Stimulated activated CD8-positive, alpha-beta memory T cell treated with anti-CD3 and anti-CD28 coated beads, Interleukin-12 subunit alpha, Interleukin-12 subunit beta, amount 100 ng/mL, for 4 hours (primary cell): Measurements from ENCODE around the gene GRK7.
"Not testable (repeated sequence)": the region's sequence is repeated elsewhere in the genome, so short reads cannot be mapped to it uniquely, and the experiment has no call there.

Experiments
- DNase-seq: peaks from one replicate; pipeline ENCODE4 v3.0.0-alpha.2; 2020; ENCODE audit warnings: low read depth

Gene GRK7

DNA sequence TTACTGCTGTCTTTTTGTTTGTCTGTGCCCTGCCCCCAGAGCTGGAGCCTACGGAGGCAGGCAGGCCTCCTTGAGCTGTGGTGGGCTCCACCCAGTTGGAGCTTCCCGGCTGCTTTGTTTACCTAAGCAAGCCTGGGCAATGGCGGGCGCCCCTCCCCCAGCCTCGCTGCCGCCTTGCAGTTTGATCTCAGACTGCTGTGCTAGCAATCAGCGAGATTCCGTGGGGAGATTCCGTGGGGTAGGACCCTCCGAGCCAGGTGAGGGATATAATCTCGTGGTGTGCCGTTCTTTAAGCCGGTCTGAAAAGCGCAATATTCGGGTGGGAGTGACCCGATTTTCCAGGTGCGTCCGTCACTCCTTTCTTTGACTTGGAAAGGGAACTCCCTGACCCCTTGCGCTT lies 656 bp upstream of the GRK7 start:
- DNase-seq = not testable (repeated sequence)

DNA sequence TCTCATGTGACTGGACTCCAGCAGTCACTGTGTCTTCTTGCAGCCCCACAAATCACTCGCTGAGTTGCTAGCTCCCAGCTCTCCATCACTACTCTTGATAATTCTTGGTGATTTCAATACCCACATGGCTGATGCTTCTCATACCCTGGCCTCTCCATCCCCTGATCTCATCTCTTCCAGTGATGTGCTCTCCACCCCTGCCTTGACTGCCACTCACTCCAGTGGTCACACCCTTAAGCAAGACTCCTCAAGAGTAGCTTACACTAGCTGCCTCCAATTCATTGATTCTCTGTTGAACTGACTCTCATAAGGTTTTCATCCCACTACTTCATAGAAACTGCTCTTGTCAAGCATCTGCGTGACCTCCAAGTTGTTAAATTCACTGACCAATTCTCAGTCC lies 837 bp downstream of the GRK7 start:
- no peak for DNase-seq

DNA sequence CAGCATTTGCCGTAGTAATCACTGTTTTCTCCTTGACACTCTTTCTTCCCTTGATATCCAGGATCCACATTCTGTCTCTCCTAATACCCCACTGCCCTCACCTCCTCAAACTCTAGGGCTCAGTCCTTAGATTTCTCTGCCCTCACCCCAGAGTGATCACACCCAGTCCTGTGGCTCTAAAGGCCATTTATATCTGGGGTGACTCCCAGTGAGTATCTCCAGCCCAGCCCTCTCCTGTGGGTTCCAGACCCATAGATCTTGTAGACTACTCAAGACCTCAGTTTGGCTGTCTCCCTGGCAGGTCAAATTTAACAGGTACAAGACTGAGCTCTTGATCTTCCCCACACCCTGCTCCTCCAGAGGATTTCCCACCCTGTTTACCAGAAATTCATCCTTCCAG lies 1.3 kb downstream of the GRK7 start:
- DNase-seq = no peak

- no peak for DNase-seq
Observed at GRCh38 chr3:141764986-141765385, 1.8 kb downstream of the GRK7 start.

GRCh38 chr3:141767066-141767465 lies 3.9 kb downstream of the GRK7 start:
- no peak for DNase-seq

DNA sequence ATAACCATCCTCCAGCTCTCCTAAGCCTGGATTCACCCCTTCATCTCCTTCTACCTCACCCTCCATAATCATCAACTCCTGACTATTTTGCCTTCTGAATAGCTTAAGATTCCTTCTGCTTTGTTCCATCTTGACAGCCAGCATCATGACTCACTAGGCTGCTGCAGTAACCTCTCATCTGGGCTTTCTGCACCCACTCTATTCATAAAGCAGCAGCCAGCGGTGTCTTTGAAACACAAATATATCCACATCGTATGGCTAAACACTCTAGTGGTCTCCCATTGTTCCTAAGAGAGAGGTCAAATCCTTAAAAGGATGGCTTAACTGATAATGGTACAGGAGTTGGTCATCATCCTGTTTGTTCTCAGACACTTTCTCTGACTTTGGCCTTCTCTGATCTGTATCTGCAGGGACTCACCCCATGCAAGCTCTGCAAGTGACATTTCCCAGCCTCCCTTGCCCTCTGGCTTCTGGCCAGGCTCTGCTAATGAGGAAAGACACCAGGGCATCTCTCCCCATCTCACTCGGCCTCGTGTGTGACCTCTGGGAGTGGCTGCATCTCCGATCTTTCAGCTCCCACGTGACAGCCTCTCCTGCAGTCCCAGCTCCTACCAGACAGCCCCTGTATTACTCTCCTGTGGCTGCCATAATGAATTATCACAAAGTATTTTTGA lies 6.2 kb downstream of the GRK7 start:
- DNase-seq = no peak

DNA sequence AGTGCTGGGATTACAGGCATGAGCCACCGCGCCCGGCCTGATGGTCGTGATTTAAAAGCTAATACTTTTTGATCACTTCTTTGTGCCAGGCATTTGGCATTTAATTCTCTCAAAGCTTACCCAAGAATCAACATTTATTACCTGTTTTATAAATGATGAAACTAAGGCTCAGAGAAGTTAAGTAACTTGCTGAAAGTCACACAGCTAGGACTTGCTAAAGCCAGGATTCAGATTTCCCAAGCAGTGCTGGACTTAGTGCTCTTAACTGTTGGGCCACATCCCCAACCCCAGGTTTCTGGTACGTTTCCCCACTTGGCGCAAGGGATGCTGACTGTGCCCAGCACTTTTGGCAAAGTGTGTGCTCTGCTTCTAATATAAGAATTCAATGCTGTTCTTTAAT lies 10.5 kb downstream of the GRK7 start:
- no peak for DNase-seq

DNA sequence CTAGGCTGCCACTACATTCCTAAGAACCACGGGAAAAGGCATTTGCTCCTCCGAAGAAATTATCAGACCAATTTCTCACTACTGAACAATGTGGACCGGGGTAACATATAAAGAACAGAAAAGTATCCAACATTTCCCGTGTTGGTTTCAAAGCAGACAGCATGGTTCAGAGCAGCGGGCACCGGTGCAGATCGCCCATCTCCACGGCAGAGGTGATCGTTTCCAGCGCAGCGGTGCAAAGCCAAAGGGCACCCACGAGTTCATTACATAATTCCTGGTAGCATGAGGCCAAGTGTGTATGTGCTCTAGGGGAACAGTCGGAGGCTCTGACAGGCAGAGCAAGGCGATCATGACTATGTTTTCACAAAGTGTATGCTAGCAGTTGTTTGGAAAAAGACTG lies 13.2 kb downstream of the GRK7 start:
- no peak for DNase-seq

- DNase-seq = no peak
Observed at GRCh38 chr3:141776885-141777284, 13.7 kb downstream of the GRK7 start.

DNA sequence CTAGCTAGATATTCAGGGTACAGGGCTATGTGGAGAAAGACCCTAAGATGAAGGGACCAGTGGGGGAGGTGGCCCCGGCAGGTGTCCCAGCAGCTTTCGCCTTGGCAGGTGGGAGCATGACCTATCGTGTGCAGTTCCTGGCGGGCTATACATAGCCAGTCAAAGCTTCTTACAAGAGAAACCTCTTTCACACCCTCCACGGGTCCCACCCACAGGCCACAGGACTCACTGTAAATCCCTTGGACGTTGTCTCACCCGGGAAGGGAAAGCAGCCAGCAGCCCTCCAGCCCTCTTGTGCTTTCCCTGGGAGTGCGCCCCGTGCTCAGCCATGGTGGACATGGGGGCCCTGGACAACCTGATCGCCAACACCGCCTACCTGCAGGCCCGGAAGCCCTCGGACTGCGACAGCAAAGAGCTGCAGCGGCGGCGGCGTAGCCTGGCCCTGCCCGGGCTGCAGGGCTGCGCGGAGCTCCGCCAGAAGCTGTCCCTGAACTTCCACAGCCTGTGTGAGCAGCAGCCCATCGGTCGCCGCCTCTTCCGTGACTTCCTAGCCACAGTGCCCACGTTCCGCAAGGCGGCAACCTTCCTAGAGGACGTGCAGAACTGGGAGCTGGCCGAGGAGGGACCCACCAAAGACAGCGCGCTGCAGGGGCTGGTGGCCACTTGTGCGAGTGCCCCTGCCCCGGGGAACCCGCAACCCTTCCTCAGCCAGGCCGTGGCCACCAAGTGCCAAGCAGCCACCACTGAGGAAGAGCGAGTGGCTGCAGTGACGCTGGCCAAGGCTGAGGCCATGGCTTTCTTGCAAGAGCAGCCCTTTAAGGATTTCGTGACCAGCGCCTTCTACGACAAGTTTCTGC lies 15.0 kb downstream of the GRK7 start:
- DNase-seq = no peak

DNA sequence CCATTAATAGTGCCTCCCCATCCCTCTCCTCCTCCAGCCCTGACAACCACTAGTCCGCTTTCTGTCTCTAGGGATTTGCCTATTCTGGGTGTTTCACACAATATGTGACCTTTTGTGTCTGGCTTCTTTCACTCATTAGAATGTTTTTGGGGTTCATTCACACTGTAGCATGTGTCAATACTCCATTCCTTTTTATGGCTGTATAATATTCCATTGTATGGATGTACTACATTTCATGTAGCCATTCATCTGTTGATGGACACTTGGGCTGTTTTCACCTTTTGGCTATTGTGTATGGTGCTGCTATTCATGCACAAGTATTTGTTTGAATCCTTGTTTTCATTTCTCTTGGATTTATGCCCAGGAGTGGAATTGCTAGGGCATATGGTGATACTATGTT lies 16.5 kb downstream of the GRK7 start:
- no peak for DNase-seq

GRCh38 chr3:141782386-141782932 lies 19.3 kb downstream of the GRK7 start:
- DNase-seq = no peak

GRCh38 chr3:141783632-141784031 lies 20.4 kb downstream of the GRK7 start:
- no peak for DNase-seq

GRCh38 chr3:141784096-141784495 lies 20.9 kb downstream of the GRK7 start:
- DNase-seq = no peak

DNA sequence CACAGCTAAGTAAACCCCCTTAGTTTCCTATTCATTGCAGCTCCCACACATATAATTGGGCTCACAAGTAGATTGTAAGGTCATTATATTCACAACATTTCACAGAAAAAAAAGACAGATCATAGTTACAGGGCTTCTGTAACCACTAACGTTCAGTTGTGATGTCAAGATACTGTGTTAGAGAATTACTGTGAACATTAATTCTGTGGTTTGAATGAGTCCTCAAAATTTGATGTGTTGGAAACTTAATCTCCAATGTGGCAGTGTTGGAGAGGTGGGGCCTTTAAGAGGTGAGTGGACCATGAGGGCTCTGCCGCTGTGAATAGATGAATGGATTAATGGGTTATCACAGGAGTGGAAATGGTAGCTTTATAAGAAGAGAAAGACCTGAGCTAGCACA lies 21.3 kb downstream of the GRK7 start:
- no peak for DNase-seq

GRCh38 chr3:141788149-141788548 lies 24.9 kb downstream of the GRK7 start:
- no peak for DNase-seq

GRCh38 chr3:141788750-141789149 lies 25.5 kb downstream of the GRK7 start:
- DNase-seq = not testable (repeated sequence)

GRCh38 chr3:141789281-141789680 lies 26.1 kb downstream of the GRK7 start:
- no peak for DNase-seq

DNA sequence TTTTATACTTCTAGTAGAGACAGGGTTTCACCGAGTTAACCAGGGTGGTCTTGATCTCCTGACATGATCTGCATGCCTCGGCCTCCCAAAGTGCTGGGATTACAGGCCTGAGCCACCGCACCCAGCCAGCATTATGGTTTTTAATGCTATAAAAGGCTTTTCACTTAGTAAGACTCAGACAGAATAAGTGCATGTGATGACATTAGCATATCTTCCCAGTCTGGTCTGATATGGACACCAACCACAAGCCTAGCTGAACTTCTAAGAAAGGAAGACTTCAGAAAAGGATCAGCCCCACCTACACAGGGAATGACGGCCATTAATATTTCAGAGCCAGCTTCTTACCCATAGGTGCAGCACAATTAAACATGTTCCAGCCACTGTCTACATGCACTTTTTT lies 27.0 kb downstream of the GRK7 start:
- DNase-seq = no peak

DNA sequence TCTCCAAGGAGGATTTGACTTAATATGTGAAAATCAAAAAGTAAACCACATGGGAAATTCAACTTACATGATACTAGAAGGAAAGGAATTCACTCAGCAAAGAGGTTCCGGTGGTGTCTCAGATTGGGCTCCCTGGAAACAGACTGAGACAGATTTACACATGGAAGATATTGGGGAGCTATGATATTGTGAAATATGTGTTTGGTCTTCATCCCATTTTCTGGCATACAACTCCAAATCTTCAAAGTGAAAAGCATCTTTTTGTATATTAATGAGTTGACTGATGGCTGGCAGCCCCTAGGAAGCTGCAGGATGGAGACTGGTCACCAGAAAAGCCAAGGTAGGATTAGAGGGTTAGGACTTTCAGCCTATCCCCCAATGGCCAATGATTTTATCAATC lies 29.3 kb downstream of the GRK7 start:
- DNase-seq = no peak

DNA sequence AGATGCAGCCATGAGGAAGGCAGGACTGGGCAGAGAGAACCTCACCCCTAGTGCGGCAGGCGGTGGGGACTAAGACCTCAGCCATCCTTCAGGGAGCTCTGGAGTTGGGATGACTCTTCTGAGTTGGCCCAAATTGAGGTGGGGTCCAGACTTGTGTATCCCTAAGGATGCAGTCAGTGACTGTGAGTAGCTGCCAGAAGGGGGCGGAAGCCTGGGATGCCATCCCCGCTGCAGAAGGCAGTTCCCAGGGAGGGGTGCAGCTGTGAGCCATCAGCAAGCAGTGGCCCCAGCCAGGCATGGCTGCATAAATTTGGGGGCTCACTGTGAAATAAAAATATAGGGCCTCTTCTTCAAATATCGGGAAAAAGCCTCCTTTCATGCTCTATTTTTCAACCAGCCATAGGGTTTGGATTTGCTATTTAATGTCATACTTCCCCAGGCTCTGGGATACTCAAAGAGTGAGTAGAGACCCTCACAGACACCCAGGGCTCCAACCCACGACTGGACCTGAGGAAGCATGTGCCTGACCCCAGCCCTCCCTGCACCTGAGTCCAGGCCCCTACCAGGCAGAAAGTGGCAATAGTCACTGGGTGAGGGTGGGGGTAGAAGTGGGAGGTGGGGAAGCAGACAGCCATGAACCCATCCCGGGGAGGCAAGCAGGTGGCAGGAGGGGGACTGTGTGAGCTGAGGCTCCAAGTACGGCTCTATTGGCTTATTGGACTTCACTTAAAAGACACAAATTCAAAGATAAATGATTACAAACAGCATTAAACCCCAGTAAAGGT lies 30.5 kb downstream of the GRK7 start:
- DNase-seq = no peak

GRCh38 chr3:141795276-141795675 lies 32.1 kb downstream of the GRK7 start:
- no peak for DNase-seq

DNA sequence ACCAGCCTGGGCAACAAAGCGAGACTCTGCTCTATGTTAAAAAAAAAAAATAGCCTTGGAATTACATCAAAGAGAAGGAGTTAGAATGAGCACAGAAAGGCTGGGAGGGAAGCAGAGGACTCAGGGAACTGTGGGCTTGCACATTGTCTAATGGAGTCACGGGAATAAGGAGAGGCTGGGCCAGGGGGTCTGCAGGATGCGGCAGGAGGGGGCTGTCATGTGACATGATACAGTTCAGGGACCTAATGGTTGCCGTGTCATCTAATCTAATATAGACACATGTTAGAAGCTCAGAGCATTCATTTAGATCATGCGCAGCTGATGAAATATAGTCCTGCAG lies 32.5 kb downstream of the GRK7 start:
- DNase-seq = no peak
